Spleen (tissue), 11 donors: ENCODE results near the gene MOB3B. TPM values are rescaled to one million over a fixed set of nuclear protein-coding genes. Genes with fewer than 3 reads are reported as not detected.

Experiments
- DNase-seq: peaks from one replicate; pipeline ENCODE4 v3.0.0-alpha.2; 2020
- H3K27ac ChIP-seq, 8 donors: fragments of 200-600 bp; sonication (generic) in 7 of 8; 1 replicate in 4 of 8; 2 replicates in 4 of 8; pipeline versions ENCODE4 v1.5.0 to v1.8.0; 2016 to 2021; ENCODE audit warnings: inconsistent platforms in 4 of 8, mild to moderate bottlenecking in 4 of 8, moderate library complexity in 1 of 8
- H3K27me3 ChIP-seq, 7 donors: fragments of 200-600 bp; sonication (generic) in 6 of 7; replicated peaks in 1 of 7; 1 replicate in 4 of 7; 2 replicates in 3 of 7; pipeline versions ENCODE4 v1.5.0 to v1.8.0; 2016 to 2021; ENCODE audit warnings: inconsistent platforms in 3 of 7, mild to moderate bottlenecking in 1 of 7
- H3K36me3 ChIP-seq, 6 donors: fragments of 200-600 bp; sonication (generic) in 5 of 6; 1 replicate in 4 of 6; 2 replicates in 2 of 6; pipeline versions ENCODE4 v1.5.0 to v1.8.0; 2016 to 2021; ENCODE audit warnings: inconsistent platforms in 2 of 6
- H3K4me1 ChIP-seq, 6 donors: fragments of 200-600 bp; sonication (generic) in 5 of 6; 1 replicate in 3 of 6; 2 replicates in 3 of 6; pipeline versions ENCODE4 v1.5.0 to v1.8.0; 2016 to 2021; ENCODE audit warnings: inconsistent platforms in 3 of 6
- H3K4me3 ChIP-seq, 8 donors: fragments of 200-600 bp; sonication (generic) in 7 of 8; 1 replicate in 4 of 8; 2 replicates in 4 of 8; pipeline versions ENCODE4 v1.5.0 to v1.8.0; 2016 to 2021; ENCODE audit warnings: inconsistent platforms in 4 of 8, mild to moderate bottlenecking in 4 of 8, moderate library complexity in 2 of 8
- H3K9me3 ChIP-seq, 8 donors: fragments of 200-600 bp; sonication (generic) in 7 of 8; 1 replicate in 4 of 8; 2 replicates in 4 of 8; pipeline versions ENCODE4 v1.5.0 to v1.8.0; 2016 to 2021; ENCODE audit warnings: inconsistent platforms in 4 of 8
- CTCF ChIP-seq, 11 experiments: fragments of 200-600 bp in 7 of 11; fragments of 450-650 bp in 4 of 11; sonication (generic) in 4 of 11; IDR thresholded peaks in 8 of 11; conservative IDR thresholded peaks in 3 of 11; 1 replicate in 7 of 11; 2 replicates in 4 of 11; pipeline versions ENCODE4 v1.4.0 to v1.8.0; 2016 to 2021; ENCODE audit warnings: antibody characterized with exemption in 11 of 11, inconsistent platforms in 4 of 11, mild to moderate bottlenecking in 1 of 11
- POLR2A ChIP-seq, 3 donors: fragments of 450-650 bp; IDR thresholded peaks; one replicate each; pipeline ENCODE4 v1.5.1; 2017; ENCODE audit warnings: antibody characterized with exemption in 3 of 3, mild to moderate bottlenecking in 1 of 3
- POLR2AphosphoS5 ChIP-seq, 3 donors: sonication (generic); formaldehyde crosslinking; IDR thresholded peaks; one replicate each; pipeline ENCODE4 v1.5.1; 2017; ENCODE audit warnings: antibody characterized with exemption in 3 of 3
- WGBS, 5 donors: extraction: QIAGEN DNeasy Blood & Tissue Kit in 3 of 5; methylation state at CpG; one replicate each; pipeline versions ENCODE4 v1.1.5 to v1.1.7; 2013 to 2018; 5-methylcytosine and 5-hydroxymethylcytosine counted together
- intact Hi-C: fragments of 100-400 bp; cut with DNase I; formaldehyde crosslinking; loops from one replicate; pipeline ENCODE4 v1.15.0; 2023; ENCODE audit warnings: low total_unique reads
- polyA plus RNA-seq, 3 donors: library from polyadenylated mRNA; stranded (reverse); fragments of 200-250 nt; gene quantifications; one replicate each; pipeline ENCODE4 v1.2.1, GENCODE V29; 2013
- total RNA-seq, 7 donors: library from RNA; depleted of rRNA in 3 of 7; stranded (reverse); fragments of >200 nt in 3 of 7; fragmentation: NEBNext Ultra II Directional in 4 of 7; extraction: Animal tissue kit (Norgen Biotek cat#: 25700) in 4 of 7; gene quantifications; one replicate each; pipeline versions ENCODE4 v1.1.0 to v1.2.1, GENCODE V29; 2016 to 2021
- donor health status: healthy with polysubstance abuse.
- donor health status: DM: no; HTN: no; CAD: no; lungs with moderate emphysema.
- donor health status: DM: no; HTN: no; CAD: no.
- donor health status: Bipolar disorder and iron deficiency.
- donor health status: healthy.
- donor health status: DM: no; HTN: no; CAD: no.
- donor health status: DM: yes; HTN: yes; CAD: no.

Gene MOB3B
- total and polyA plus RNA-seq, 10 donors, result 9.4 to 27.7 (median 19.9) TPM

- DNase-seq, result no peak
- intact Hi-C loops, result no loop called here
- H3K36me3 ChIP-seq, result peaks cover 0 to 6% (median 0%) of the 10 kb centered on the region in 6 donors
- H3K4me3 ChIP-seq, result no peak overlapping the region
- no peaks in the 10 kb centered on the region for H3K9me3 ChIP-seq
- H3K4me1 ChIP-seq, result peaks cover 4 to 77% (median 22%) of the 10 kb centered on the region in 6 donors
- no peak for TF ChIP-seq POLR2AphosphoS5 (IDR thresholded peaks at IDR 0.05)
- no peak for TF ChIP-seq CTCF (IDR thresholded peaks at IDR 0.05 in 8 of 11, conservative IDR thresholded peaks at IDR 0.05 in 3 of 11)
- no peak for TF ChIP-seq POLR2A (IDR thresholded peaks at IDR 0.05)
- no peaks in the 10 kb centered on the region for H3K27me3 ChIP-seq
- H3K27ac ChIP-seq, result no peak overlapping the region
- 40 to 58% (median 41%) methylated on average over 5 of the region's 5 CpGs for WGBS, 5 donors
These were observed 57.4 kb downstream of the MOB3B start for GRCh38 chr9:27472195-27472594.

GRCh38 chr9:27471789-27472188 lies 57.8 kb downstream of the MOB3B start:
- Histone ChIP-seq H3K27me3 (no peaks in the 10 kb centered on the region), H3K9me3 (no peaks in the 10 kb centered on the region), H3K27ac (no peak overlapping the region), H3K36me3 (peaks cover 0 to 6% (median 0%) of the 10 kb centered on the region in 6 donors), H3K4me1 (peaks cover 4 to 80% (median 24%) of the 10 kb centered on the region in 6 donors), H3K4me3 (no peak overlapping the region)
- TF ChIP-seq POLR2A (IDR thresholded peaks at IDR 0.05), result no peak
- no peak for TF ChIP-seq CTCF (IDR thresholded peaks at IDR 0.05 in 8 of 11, conservative IDR thresholded peaks at IDR 0.05 in 3 of 11)
- no peak for TF ChIP-seq POLR2AphosphoS5 (IDR thresholded peaks at IDR 0.05)
- intact Hi-C loops, result no loop called here
- no peak for DNase-seq
- 75 to 87% (median 78%) methylated on average over 3 of the region's 3 CpGs for WGBS, 5 donors

GRCh38 chr9:27471366-27471765 lies 58.2 kb downstream of the MOB3B start:
- Histone ChIP-seq H3K27me3 (no peaks in the 10 kb centered on the region), H3K4me1 (peaks cover 4 to 80% (median 24%) of the 10 kb centered on the region in 6 donors), H3K4me3 (no peak overlapping the region), H3K9me3 (no peaks in the 10 kb centered on the region), H3K36me3 (peaks cover 0 to 6% (median 0%) of the 10 kb centered on the region in 6 donors), H3K27ac (no peak overlapping the region)
- no peak for DNase-seq
- WGBS, 5 donors, result 73 to 92% (median 77%) methylated on average over 5 of the region's 5 CpGs
- intact Hi-C loops, result no loop called here
- no peak for TF ChIP-seq POLR2A (IDR thresholded peaks at IDR 0.05)
- TF ChIP-seq POLR2AphosphoS5 (IDR thresholded peaks at IDR 0.05), result no peak
- no peak for TF ChIP-seq CTCF (IDR thresholded peaks at IDR 0.05 in 8 of 11, conservative IDR thresholded peaks at IDR 0.05 in 3 of 11)

GRCh38 chr9:27470291-27470856 lies 59.2 kb downstream of the MOB3B start:
- intact Hi-C loops, result no loop called here
- peaks cover 0 to 10% (median 0%) of the 10 kb centered on the region in 6 donors for H3K36me3 ChIP-seq
- no peak overlapping the region for H3K4me3 ChIP-seq
- H3K9me3 ChIP-seq, result no peaks in the 10 kb centered on the region
- peak overlapping the region in 1 of 8 donors; percentile 1 for H3K27ac ChIP-seq
- no peak for TF ChIP-seq POLR2AphosphoS5 (IDR thresholded peaks at IDR 0.05)
- TF ChIP-seq CTCF (IDR thresholded peaks at IDR 0.05 in 8 of 11, conservative IDR thresholded peaks at IDR 0.05 in 3 of 11), result no peak
- no peak for TF ChIP-seq POLR2A (IDR thresholded peaks at IDR 0.05)
- no peak for DNase-seq
- no peaks in the 10 kb centered on the region for H3K27me3 ChIP-seq
- H3K4me1 ChIP-seq, result peaks cover 4 to 80% (median 24%) of the 10 kb centered on the region in 6 donors
- WGBS, 5 donors, result 93 to 96% (median 95%) methylated on average over 6 of the region's 6 CpGs
